H1 (cell line): ENCODE data around the gene FAM53B. TPM values are rescaled to one million over a fixed set of nuclear protein-coding genes. Genes with fewer than 3 reads are reported as not detected.

Experiments
- CTCF ChIA-PET: fragments of 300-600 bp; sonication (Branson Sonifier 250); formaldehyde crosslinking; loops from one replicate; lab custom pipeline; 2021; ENCODE audit not compliant: partially characterized antibody; lab: Charles Lee
- POLR2A ChIA-PET: fragments of 300-600 bp; sonication (Branson Sonifier 250); formaldehyde crosslinking; loops from one replicate; lab custom pipeline; 2021; ENCODE audit warnings: inconsistent platforms; ENCODE audit not compliant: partially characterized antibody; lab: Charles Lee
- DNase-seq, 2 experiments: peaks; one replicate each; pipeline versions ENCODE4 v3.0.0 to v3.0.0-alpha.2; 2010 to 2022; ENCODE audit warnings: low spot score in 2 of 2, low read depth in 1 of 2, mixed read lengths in 1 of 2
- FAIRE-seq: peaks from 2 replicates; lab custom pipeline; 2011; peaks lifted over from hg19 to GRCh38; lab: Jason Lieb, UNC
- H2AFZ ChIP-seq: 2 replicates; pipeline ENCODE4 v1.8.1; 2012; ENCODE audit warnings: low read length, inconsistent platforms
- H2AK5ac ChIP-seq: 2 replicates; pipeline ENCODE4 v1.6.1; 2013; ENCODE audit warnings: low read depth, low read length
- H2BK120ac ChIP-seq: replicated peaks from 2 replicates; pipeline ENCODE3; 2013; ENCODE audit warnings: low read depth, low read length, inconsistent platforms
- H2BK12ac ChIP-seq: 2 replicates; pipeline ENCODE4 v1.6.1; 2013; ENCODE audit warnings: low read depth, low read length
- H2BK15ac ChIP-seq: 2 replicates; pipeline ENCODE4 v1.6.1; 2013; ENCODE audit warnings: low read length
- H2BK20ac ChIP-seq: 2 replicates; pipeline ENCODE4 v1.6.1; 2013; ENCODE audit warnings: low read length
- H2BK5ac ChIP-seq: 2 replicates; pipeline ENCODE4 v1.6.1; 2013; ENCODE audit warnings: low read depth, low read length
- H3K14ac ChIP-seq: 2 replicates; pipeline ENCODE4 v1.6.1; 2013; ENCODE audit warnings: inconsistent platforms; ENCODE audit not compliant: insufficient read length
- H3K18ac ChIP-seq: 2 replicates; pipeline ENCODE4 v1.6.1; 2013; ENCODE audit warnings: low read length; ENCODE audit errors: extremely low read depth
- H3K23ac ChIP-seq: 2 replicates; pipeline ENCODE4 v1.6.1; 2013; ENCODE audit warnings: inconsistent platforms; ENCODE audit not compliant: insufficient read length
- H3K23me2 ChIP-seq: 2 replicates; pipeline ENCODE4 v1.6.1; 2013; ENCODE audit warnings: low read depth, low read length
- H3K27ac ChIP-seq: 2 replicates; pipeline ENCODE4 v1.6.1; 2011; ENCODE audit warnings: low read depth, low read length, inconsistent platforms
- H3K27me3 ChIP-seq, 4 experiments: replicated peaks in 1 of 4; 1 replicate in 1 of 4; 2 replicates in 3 of 4; pipeline versions ENCODE4 v1.6.1 to v1.8.1; 2011 to 2013; ENCODE audit warnings: low read length in 3 of 4, mild to moderate bottlenecking in 3 of 4, inconsistent platforms in 2 of 4, mixed read lengths in 2 of 4, moderate library complexity in 1 of 4; ENCODE audit not compliant: control insufficient read depth in 3 of 4, insufficient read depth in 3 of 4; ENCODE audit errors: extremely low read depth in 1 of 4
- H3K36me3 ChIP-seq, 4 experiments: 2 replicates each; pipeline versions ENCODE4 v1.6.1 to v1.8.1; 2011 to 2013; ENCODE audit warnings: mild to moderate bottlenecking in 4 of 4, low read length in 3 of 4, moderate library complexity in 2 of 4, control low read depth in 1 of 4, inconsistent platforms in 1 of 4; ENCODE audit not compliant: insufficient read depth in 4 of 4, control insufficient read depth in 2 of 4
- H3K4ac ChIP-seq: replicated peaks from 2 replicates; pipeline ENCODE3; 2013; ENCODE audit warnings: low read length, low read depth, mixed read lengths, inconsistent platforms; ENCODE audit not compliant: insufficient read length
- H3K4me1 ChIP-seq, 4 experiments: replicated peaks in 1 of 4; 1 replicate in 1 of 4; 2 replicates in 3 of 4; pipeline versions ENCODE4 v1.6.1 to v1.8.1; 2011 to 2013; ENCODE audit warnings: low read length in 3 of 4, inconsistent platforms in 2 of 4, mixed read lengths in 1 of 4; ENCODE audit not compliant: insufficient read depth in 4 of 4, control insufficient read depth in 3 of 4
- H3K4me2 ChIP-seq, 2 experiments: 2 replicates each; pipeline versions ENCODE4 v1.6.1 to v1.8.1; 2011 to 2013; ENCODE audit warnings: low read depth in 2 of 2, low read length in 2 of 2, control low read depth in 1 of 2, inconsistent platforms in 1 of 2, mild to moderate bottlenecking in 1 of 2; ENCODE audit not compliant: insufficient read depth in 1 of 2
- H3K4me3 ChIP-seq, 4 experiments: fragments of 200-600, 300-600 bp in 1 of 4; sonication (generic), shearing (Covaris generic), sonication (Bioruptor Twin) in 1 of 4; 2 replicates each; pipeline versions ENCODE4 v1.5.1 to v1.8.1; 2011 to 2016; ENCODE audit warnings: low read length in 4 of 4, low read depth in 3 of 4, control low read depth in 2 of 4, inconsistent platforms in 2 of 4, mild to moderate bottlenecking in 2 of 4, mixed read lengths in 1 of 4, moderate library complexity in 1 of 4; ENCODE audit not compliant: insufficient read depth in 2 of 4; ENCODE audit errors: extremely low read depth in 1 of 4
- H3K56ac ChIP-seq: replicated peaks from 2 replicates; pipeline ENCODE3; 2013; ENCODE audit warnings: low read depth, mild to moderate bottlenecking, mixed read lengths, low read length, inconsistent platforms; ENCODE audit not compliant: insufficient read length
- H3K79me1 ChIP-seq: 2 replicates; pipeline ENCODE4 v1.6.1; 2013; ENCODE audit warnings: low read depth, low read length, control low read depth
- H3K79me2 ChIP-seq, 2 experiments: 2 replicates each; pipeline versions ENCODE4 v1.6.1 to v1.8.1; 2012 to 2013; ENCODE audit warnings: low read length in 2 of 2, mild to moderate bottlenecking in 2 of 2, inconsistent platforms in 1 of 2; ENCODE audit not compliant: insufficient read depth in 2 of 2, control insufficient read depth in 1 of 2
- H3K9ac ChIP-seq, 4 experiments: replicated peaks in 1 of 4; 1 replicate in 1 of 4; 2 replicates in 3 of 4; pipeline versions ENCODE4 v1.6.1 to v1.8.1; 2011 to 2013; ENCODE audit warnings: low read depth in 3 of 4, low read length in 3 of 4, control low read depth in 2 of 4, mild to moderate bottlenecking in 2 of 4, moderate library complexity in 2 of 4, inconsistent platforms in 1 of 4; ENCODE audit errors: extremely low read depth in 1 of 4
- H3K9me3 ChIP-seq, 2 experiments: 2 replicates each; pipeline versions ENCODE4 v1.6.1 to v1.8.1; 2012 to 2013; ENCODE audit warnings: mild to moderate bottlenecking in 2 of 2, moderate library complexity in 2 of 2, control low read depth in 1 of 2, inconsistent platforms in 1 of 2, low read depth in 1 of 2, low read length in 1 of 2, mixed read lengths in 1 of 2; ENCODE audit not compliant: insufficient read depth in 2 of 2
- H4K20me1 ChIP-seq, 2 experiments: replicated peaks in 1 of 2; 2 replicates each; pipeline versions ENCODE3 to v1.8.1; 2011 to 2013; ENCODE audit warnings: inconsistent platforms in 2 of 2, low read length in 2 of 2, mild to moderate bottlenecking in 1 of 2; ENCODE audit not compliant: insufficient read depth in 2 of 2, control insufficient read depth in 1 of 2
- H4K5ac ChIP-seq: 2 replicates; pipeline ENCODE4 v1.6.1; 2013; ENCODE audit warnings: low read length, low read depth, mixed read lengths, inconsistent platforms; ENCODE audit not compliant: insufficient read length
- H4K8ac ChIP-seq: 2 replicates; pipeline ENCODE4 v1.8.0; 2013; ENCODE audit warnings: mild to moderate bottlenecking, moderate library complexity, low read length, inconsistent platforms; ENCODE audit not compliant: insufficient read depth; ENCODE audit errors: extremely low read depth
- H4K91ac ChIP-seq: replicated peaks from 2 replicates; pipeline ENCODE3; 2013; ENCODE audit warnings: low read length, mixed read lengths, inconsistent platforms; ENCODE audit not compliant: insufficient read length
- ATF2 ChIP-seq: IDR thresholded peaks from 2 replicates; pipeline ENCODE4 v1.6.1; 2012; ENCODE audit warnings: low read length, inconsistent platforms
- BACH1 ChIP-seq: IDR thresholded peaks from 2 replicates; pipeline ENCODE4 v1.6.1; 2012; ENCODE audit warnings: low read length, improper control_type of control experiment
- CHD2 ChIP-seq: IDR thresholded peaks from 2 replicates; pipeline ENCODE4 v1.6.1; 2012; ENCODE audit warnings: low read length, improper control_type of control experiment
- CREB1 ChIP-seq: IDR thresholded peaks from 2 replicates; pipeline ENCODE4 v1.6.1; 2012; ENCODE audit warnings: inconsistent platforms
- GABPA ChIP-seq: IDR thresholded peaks from 2 replicates; pipeline ENCODE4 v1.6.1; 2011; ENCODE audit warnings: mild to moderate bottlenecking, low read length, moderate library complexity, borderline replicate concordance; ENCODE audit not compliant: insufficient read depth
- KDM4A ChIP-seq: IDR thresholded peaks from one replicate; pipeline ENCODE4 v1.7.1; 2012; ENCODE audit warnings: low read depth, mild to moderate bottlenecking, moderate library complexity, low read length, inconsistent platforms; ENCODE audit not compliant: severe bottlenecking
- MAFK ChIP-seq: IDR thresholded peaks from 2 replicates; pipeline ENCODE4 v1.6.1; 2012; ENCODE audit warnings: low read depth, mild to moderate bottlenecking, improper control_type of control experiment, low read length
- NANOG ChIP-seq: IDR thresholded peaks from 2 replicates; pipeline ENCODE4 v1.6.1; 2011; ENCODE audit warnings: low read length, low read depth, mild to moderate bottlenecking, inconsistent platforms; ENCODE audit not compliant: insufficient read depth, poor library complexity, severe bottlenecking
- RFX5 ChIP-seq: IDR thresholded peaks from 2 replicates; pipeline ENCODE4 v1.6.1; 2011; ENCODE audit warnings: low read depth, low read length, improper control_type of control experiment, borderline replicate concordance
- SIX5 ChIP-seq: IDR thresholded peaks from 2 replicates; pipeline ENCODE4 v1.6.1; 2011; ENCODE audit warnings: mild to moderate bottlenecking, low read depth, low read length
- SUZ12 ChIP-seq: fragments of 200-600 bp; sonication (generic); IDR thresholded peaks from 2 replicates; pipeline ENCODE4 v1.6.1; 2012; ENCODE audit warnings: mild to moderate bottlenecking, inconsistent platforms, low read length, moderate library complexity, mixed read lengths
- TBP ChIP-seq: IDR thresholded peaks from 2 replicates; pipeline ENCODE4 v1.6.1; 2011; ENCODE audit warnings: low read depth, low read length, improper control_type of control experiment
- WGBS, 2 experiments: shearing (Covaris generic) in 1 of 2; methylation state at CpG; one replicate each; pipeline versions ENCODE4 v1.1.6 to v1.1.7; 2013 to 2015; ENCODE audit warnings: low lambda C conversion rate in 2 of 2, mixed read lengths in 2 of 2, inconsistent platforms in 1 of 2, low coverage in 1 of 2, missing lambda C conversion rate in 1 of 2; ENCODE audit not compliant: insufficient replicate concordance in 2 of 2, insufficient coverage in 1 of 2, insufficient read length in 1 of 2; ENCODE audit errors: extremely low coverage in 1 of 2, missing lambda C conversion rate in 1 of 2; 5-methylcytosine and 5-hydroxymethylcytosine counted together
- polyA plus RNA-seq, 7 experiments: library from polyadenylated mRNA; depleted of rRNA in 3 of 7; stranded (reverse) in 5 of 7; unstranded in 2 of 7; fragments of >200 nt in 5 of 7; fragments of 200-250 nt in 2 of 7; gene quantifications; 1 replicate in 5 of 7; 2 replicates in 1 of 7; 4 replicates in 1 of 7; pipeline versions ENCODE4 v1.2.1 to v1.2.3, GENCODE V29; 2011 to 2013; ENCODE audit warnings: missing spikeins in 2 of 7, mixed read lengths in 2 of 7
- total RNA-seq: library from RNA; stranded (reverse); fragmentation: NEBNext Ultra II Directional; extraction: Animal tissue kit (Norgen Biotek cat#: 25700); gene quantifications from 2 replicates; pipeline ENCODE4 v1.2.1, GENCODE V29; 2021

FAM53B gene
- total and polyA plus RNA-seq, 2 of the 8 experiments (the other 6 are each of a cell fraction or from before 2014, with no cell fraction given), result 5.3 to 14.4 TPM

- Histone ChIP-seq H4K20me1 (peaks cover 0 to 1% of the 10 kb centered on the region in 2 experiments), H3K36me3 (0 out of 8 replicates have a peak, but pooled peaks cover 0 to 3% (median 0%) of the 10 kb centered on the region in 4 experiments), H4K8ac (no peak overlapping the region), H2BK15ac (no peak overlapping the region), H3K14ac (no peak overlapping the region), H2BK5ac (peak overlapping the region; percentile 30; the same call in 1 of the 2 replicates), H2AFZ (no peak overlapping the region), H2AK5ac (no peak overlapping the region), H4K91ac (no peak overlapping the region), H3K79me2 (no peaks in the 10 kb centered on the region), H2BK20ac (no peak overlapping the region), H3K4ac (no peak overlapping the region), H3K27ac (no peak overlapping the region), H3K18ac (no peak overlapping the region), H3K23ac (no peak overlapping the region), H3K9me3 (no peaks in the 10 kb centered on the region), H2BK120ac (no peak overlapping the region), H3K27me3 (no peaks in the 10 kb centered on the region), H3K9ac (no peak overlapping the region), H3K23me2 (no peaks in the 10 kb centered on the region), H3K4me2 (no peak overlapping the region), H3K4me3 (no peak overlapping the region), H3K4me1 (peaks cover 0 to 4% (median 1%) of the 10 kb centered on the region in 4 experiments; a peak in 4 of 7 replicates), H2BK12ac (no peak overlapping the region), H4K5ac (no peak overlapping the region), H3K79me1 (no peaks in the 10 kb centered on the region; the same call in 1 of the 2 replicates), H3K56ac (no peak overlapping the region)
- FAIRE-seq, result no peak
- TF ChIP-seq CHD2 (no peak), SIX5 (no peak), CREB1 (no peak), ATF2 (no peak), BACH1 (no peak), NANOG (no peak), TBP (no peak), MAFK (no peak), GABPA (no peak), KDM4A (no peak), SUZ12 (no peak), RFX5 (no peak)
- CTCF ChIA-PET, result interaction anchor here (1.2 to 1.4 kb wide), 2 partner anchors 25 to 78 kb away, joined by 4 to 6 read pairs; no protein-coding TSS in a partner anchor
- WGBS, 2 experiments, result 67% methylated on average over 10 of the region's 10 CpGs; no CpG with 5 or more reads in 1 of the 2 experiments
- POLR2A ChIA-PET, result no interaction called here
- DNase-seq, result no peak
Observed at GRCh38 chr10:124693801-124694416, 50.3 kb downstream of the FAM53B start.
